ENCODE results near the gene WDR46.
A peak's percentile ranks its signal among the peaks of the same experiment; 100 is the strongest.

Gene WDR46

DNA sequence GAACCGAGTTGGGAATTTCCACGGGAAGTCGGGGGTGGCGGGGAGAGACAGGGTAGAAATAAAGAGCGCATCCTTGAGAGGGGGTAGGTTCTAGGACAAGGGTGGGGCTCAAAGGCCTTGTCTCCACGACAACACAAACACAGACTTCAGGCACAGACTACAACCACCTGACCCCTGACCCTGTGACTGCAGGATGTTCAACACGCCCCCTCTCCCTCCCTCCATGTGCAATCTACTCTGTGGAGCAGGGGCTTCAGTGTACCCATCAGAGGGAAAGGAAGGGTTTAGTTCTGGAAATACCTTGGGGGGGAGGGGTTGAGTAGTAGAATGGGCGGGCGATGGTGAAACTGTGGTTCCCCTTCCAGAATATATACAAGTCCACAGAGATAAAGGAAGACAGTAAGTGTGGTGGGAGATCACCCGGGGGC, 25.5 kb upstream of the WDR46 start:
- DNase-seq (ENCODE audit: low spot score): peak; percentile 79
- no peak for FAIRE-seq

DNA sequence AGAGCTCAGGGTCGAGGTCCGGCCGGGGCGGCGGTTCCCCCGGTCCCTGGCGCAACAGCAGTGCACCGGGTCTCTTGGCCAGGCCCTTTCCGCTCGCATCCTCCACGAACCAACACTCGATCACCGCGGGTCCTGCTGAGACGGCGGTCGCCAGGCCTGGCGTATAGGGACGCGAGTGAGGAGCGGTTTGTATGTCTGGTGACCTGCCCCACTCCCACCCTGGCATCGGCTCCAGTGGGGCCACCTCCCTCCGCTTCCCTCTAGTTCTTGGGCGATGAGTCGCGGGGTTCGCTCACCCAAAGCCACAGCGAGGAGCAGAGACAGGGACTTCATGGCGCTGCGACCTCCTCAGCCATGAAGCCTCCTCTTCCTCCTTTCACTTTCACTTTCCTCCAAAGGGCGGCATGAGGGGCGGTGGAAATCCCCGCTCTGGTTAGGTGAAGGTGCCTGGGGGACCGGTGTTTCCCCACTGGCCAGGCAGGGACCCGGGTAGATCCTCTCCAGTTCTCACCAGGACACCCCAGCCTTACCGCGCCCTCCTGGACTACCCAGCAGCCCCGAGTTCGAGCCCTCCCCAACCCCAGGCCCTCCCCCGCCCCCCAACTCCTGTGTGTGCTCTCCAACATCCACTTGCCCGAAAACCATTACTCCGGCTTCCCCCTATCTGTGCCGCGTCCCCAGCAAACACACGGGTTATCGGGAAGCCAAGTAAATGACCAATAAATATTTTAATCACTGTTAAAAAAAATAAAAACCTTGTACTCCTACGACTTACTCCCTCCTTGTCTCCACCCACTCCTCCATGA, 24.9 kb upstream of the WDR46 start, which contains the start of gene TAPBP:
Gene TAPBP, minus strand, starts transcription at position 370 of the 806 bp plus-strand sequence. Its CDS starts 37 bp downstream, at position 333.
- DNase-seq (ENCODE audit: low spot score): peak; percentile 59
- FAIRE-seq: no peak

DNA sequence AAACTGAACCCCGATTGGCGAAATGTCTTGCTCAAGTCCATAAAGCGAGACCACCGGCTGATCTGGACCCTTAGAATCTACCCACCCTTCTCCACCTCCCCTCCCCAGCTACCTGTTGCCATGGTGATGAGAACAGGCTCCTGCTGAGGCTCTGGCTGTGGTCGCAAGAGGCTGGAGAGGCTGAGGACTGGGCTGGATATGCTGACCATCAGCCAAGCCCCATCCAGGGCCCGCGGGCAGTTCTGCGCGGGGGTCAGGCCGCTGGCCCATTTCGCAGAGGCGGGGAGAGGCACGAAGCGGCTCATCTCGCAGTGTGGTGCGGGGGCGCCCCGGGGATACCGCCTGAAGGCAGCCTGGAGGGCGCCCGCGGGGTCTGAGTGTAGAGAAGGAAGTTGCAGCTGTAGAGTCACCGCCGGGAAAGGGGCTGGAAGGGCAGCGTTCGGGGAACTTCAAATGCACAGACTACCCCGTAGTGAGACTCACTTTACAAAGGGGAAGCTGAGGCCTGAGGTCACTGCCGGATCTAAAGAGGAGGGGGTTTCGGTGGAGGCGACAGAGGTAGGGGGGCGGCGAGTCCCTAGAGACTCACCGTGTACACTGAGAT, 24.2 kb upstream of the WDR46 start:
- FAIRE-seq: no peak
- DNase-seq (ENCODE audit: low spot score): no peak

DNA sequence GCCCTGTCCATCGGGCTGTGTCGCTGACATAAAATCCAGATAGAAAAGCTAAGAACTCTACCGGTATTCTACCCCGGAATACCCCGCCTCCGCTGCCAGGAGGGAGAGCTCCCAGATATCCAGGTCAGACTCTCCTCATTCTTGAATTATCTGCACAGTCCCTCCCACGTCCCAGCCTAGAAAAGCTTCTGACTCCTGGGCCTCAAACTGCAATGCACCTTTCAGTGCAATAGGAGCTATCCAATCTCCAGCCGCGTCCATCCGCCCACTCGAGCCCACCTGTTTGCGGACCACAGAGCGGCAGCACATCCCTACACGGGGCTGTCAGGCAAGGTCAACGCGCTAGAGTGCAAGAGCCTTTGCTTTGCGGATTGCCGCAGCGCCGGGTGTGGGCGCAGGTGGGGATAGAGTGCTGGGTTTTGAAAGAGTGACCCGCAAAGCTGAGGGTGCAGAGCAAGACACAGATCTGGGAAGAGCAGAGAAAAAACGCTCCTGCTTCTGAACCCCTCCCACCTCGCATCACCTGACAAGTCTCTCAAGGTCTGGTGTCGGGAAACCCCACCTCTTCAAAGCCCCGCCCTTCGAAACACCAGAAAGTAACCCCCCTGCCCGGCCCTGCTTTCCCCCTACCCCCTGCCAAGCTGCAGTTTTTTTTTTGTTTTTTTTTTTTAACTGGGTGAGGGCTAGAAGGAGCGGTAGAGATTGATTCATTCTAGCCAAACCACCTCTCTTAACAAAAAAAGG, 23.5 kb upstream of the WDR46 start:
- FAIRE-seq (no peak), DNase-seq (ENCODE audit: low spot score) (peak; percentile 43)

DNA sequence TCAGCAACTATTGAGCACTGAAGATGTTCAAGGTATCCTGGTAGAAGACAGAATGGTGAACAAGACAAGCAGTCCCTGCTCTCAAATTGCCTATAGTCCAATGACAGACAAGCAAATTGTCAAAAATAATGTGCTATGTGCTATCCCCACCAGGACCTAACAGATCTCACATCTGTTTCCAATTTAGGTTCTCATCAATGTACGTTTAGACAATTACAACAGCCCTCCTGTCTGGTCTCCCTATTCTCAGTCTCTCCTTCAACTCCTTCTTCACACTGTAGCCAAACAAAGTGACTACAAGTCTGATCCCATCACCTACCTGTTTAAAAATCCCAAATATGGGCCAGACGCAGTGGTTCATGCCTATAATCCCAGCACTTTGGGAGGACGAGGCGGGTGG, 17.3 kb upstream of the WDR46 start:
- DNase-seq (ENCODE audit: low spot score) (no peak), FAIRE-seq (no peak)

DNA sequence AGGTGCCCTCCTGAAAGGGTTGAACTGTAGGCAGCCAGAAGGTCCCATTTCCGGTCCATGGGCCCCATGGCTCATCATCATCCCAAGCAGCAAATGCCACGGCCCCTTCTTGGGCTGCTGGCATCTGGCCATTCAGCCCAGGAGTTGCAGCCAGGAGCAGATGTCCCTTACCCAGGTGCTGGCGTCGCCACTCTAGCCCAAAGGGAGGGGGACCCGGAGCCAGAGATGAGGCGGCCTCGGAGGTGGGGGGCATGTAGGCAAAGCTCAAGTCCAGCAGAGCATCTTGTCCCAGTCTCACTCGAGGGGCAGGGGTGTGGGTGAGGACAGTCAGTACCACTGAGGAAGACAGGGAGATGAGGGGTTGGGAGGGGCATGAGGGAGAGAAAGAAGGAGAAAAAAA, 16.0 kb upstream of the WDR46 start:
- FAIRE-seq (no peak), DNase-seq (ENCODE audit: low spot score) (no peak)

DNA sequence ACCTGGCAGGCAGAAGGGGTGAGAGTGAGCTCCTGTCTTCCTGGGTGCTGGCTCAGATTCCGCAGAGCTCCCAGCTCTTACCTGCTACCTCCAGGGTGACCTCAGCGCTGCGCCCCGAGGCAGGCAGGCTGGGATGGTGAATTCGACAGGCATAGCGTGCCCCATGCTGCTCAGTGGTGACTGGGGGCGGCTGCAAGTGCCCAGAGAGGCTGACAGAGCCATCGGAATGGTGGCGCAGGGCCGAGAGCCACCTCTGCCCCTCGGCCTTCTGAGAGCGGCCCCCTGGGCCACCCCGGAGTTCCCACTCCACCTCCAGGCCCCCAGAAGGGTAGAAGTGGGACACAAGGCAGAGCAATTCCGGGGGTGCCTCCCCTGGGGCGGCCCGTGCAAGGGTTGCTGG, 15.2 kb upstream of the WDR46 start:
- DNase-seq (ENCODE audit: low spot score) (no peak), FAIRE-seq (no peak)

DNA sequence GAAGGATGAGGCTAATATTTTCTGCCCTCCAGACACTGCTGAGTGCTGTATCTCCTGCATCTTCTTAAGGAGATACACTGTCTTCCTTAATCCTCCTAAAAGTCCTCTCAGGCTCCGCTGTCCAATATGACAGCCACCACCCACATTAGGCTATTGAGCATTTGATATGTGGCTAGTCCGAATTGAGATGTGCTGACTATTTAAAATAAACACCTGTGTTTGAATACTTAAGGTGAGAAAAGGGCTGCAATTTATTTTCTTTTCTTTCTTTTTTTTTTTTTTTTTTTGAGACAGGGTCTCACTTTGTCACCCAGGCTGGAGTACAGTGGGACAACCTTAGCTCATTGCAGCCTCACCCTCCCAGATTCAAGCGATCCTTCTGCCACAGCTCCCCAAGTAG, 12.8 kb upstream of the WDR46 start:
- no peak for FAIRE-seq
- DNase-seq (ENCODE audit: low spot score): no peak

DNA sequence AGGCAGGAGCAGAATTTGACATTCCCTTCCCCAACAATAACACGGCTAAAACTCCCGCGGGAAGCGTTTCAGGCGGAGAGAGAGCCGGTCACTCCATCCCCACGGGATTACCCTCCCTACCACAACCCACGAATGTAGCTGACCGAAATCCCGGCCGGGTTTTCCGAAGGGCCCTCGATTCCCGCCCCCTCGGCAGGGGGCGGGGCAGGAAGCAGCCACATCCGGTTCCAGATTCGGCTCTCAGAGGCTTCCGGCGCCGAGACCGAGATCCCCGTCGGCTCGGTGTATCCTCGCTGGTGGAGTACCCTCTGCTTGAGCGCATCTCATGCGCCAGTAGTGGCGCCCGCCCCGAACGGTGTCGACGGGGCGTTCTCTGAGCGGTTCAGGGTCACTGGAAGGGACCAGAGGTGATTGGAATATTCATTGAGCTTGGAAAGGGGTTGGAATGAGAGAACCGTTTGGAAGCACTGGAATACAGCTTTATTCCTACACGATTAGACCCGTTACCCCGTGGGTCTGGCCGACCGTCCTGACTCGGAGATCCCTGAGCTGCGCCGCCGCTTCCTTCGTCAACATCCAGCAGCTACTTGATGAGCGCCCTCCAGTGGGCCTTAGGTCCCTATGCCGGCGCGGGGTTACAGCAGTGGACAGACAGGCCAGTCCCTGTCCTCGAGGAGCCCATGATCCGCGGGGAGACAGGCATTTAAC, 10.4 kb upstream of the WDR46 start:
- peak; percentile 84 for DNase-seq (ENCODE audit: low spot score)
- FAIRE-seq: no peak

DNA sequence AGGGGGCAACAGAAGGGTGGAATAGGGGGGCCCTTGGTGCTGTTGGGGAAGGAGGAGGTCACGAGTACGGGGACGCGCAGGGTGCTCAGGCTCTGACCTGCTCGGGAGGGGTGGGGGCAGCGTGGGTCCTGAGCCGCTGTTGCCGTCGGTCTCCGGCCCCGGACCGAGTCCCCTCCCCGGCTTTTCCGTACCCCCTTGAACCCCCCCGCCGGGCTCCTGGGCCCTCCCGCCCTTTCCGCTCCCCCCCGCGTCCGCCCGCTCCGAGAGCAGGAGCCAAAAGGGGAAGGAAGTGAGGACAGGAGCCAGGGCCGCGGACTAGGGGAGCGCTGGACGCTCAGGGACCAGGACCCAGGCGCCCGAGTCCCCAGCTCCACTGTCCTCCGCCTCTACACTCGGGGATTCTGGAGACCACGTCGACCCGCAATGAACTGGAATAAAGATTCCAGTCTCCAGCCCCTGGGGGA, 9.8 kb upstream of the WDR46 start, which contains the start of gene RGL2:
Gene RGL2, minus strand, starts transcription at position 170 of the 464 bp plus-strand sequence. CDS start 332 bp downstream, outside the sequence.
- peak; percentile 14 for DNase-seq (ENCODE audit: low spot score)
- no peak for FAIRE-seq

DNA sequence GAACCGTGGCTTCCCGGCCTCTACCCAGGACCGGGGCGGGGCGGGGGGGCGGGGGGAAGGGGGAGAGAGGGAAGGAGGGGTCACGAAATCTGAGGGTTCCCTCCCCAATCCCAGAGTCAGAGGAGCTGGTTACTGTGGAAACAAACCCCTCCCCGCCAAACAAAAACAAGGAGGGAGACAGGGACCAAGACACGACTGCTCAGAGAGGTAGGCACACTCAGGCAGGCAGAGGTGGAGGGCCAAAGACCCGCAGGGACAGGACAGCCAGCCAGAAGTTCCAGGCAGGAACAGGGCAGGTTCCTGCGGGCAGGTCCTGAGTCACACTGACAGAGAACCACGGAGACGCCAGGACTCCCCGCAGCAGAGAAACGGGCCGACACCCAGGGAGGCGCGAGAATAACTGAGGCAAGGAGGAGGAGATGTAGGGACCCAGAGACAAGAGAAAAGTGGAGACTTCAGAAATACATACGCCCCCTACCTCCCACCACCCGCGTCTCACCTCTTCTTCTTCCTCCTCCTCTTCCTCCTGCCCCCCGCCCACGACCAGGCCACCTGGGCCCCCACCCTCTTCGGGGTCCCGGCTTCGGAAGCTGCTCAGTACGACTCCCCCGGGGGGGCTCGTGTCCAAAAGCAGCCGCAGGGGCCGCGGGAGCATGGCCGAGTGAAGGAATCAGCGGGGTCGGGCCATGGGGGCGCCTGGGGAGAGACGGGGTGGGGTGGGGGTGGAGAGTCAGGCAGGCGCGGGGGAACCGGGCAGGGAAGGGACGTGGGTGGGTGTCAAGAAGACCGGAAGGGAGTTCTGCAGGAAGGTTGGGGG, 9.1 kb upstream of the WDR46 start:
- FAIRE-seq (no peak), DNase-seq (ENCODE audit: low spot score) (peak; percentile 70)

DNA sequence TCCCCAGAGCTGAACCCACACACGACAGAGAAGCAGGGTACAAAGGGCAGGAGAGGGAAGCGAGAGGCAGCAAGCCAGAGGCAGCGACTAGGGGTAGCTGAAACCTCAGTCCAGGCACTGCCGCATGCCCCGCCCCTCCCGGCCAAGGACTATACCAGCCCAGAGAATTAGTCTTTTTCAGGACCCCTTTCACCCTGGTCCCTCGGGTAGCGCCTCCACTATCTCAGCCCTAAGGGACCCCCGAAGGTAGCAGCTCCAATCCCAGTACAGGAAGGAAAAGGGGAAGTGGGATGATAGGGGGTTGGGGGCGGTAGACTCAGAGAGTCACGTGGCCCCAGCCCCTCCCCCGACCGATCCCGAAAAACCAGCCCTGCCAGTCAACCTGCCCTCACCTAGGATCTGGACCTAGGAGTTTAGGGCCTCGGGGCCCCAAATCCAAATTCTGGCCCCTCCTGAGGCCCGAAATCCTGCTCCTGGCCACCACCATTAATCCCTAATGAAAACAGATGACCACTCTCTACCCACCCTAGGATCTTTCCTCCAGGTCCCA, 8.4 kb upstream of the WDR46 start:
- no peak for DNase-seq (ENCODE audit: low spot score)
- FAIRE-seq: no peak

DNA sequence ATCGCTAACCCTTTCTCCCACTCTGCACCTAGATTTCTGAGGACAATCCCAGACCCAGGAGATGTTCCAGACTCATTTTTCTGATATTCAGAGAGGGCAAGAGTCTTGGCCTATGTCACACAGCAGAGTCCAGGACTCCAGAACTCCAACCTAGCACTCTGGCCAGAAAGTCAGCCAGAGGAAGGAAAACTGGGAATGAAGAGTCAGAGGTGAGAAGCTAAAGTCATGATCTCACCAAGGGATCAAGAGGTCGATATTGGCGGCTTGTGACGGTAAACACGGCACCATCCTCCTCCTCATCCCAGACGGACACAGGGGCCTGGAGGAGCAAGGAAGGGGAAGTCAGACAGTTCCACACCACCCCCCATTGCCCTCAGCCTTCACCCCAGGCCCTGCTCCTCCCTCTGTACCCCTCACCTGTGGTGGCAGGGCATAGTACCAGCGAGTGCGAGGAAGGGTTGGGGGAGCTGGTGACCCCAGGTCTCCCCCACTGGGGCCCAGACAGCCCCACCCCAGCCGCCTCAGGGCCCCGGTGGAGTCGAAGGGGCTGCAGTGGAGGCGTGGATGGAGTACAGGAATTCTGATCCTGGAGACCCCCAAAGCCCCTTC, 7.9 kb upstream of the WDR46 start:
- FAIRE-seq (no peak), DNase-seq (ENCODE audit: low spot score) (no peak)

DNA sequence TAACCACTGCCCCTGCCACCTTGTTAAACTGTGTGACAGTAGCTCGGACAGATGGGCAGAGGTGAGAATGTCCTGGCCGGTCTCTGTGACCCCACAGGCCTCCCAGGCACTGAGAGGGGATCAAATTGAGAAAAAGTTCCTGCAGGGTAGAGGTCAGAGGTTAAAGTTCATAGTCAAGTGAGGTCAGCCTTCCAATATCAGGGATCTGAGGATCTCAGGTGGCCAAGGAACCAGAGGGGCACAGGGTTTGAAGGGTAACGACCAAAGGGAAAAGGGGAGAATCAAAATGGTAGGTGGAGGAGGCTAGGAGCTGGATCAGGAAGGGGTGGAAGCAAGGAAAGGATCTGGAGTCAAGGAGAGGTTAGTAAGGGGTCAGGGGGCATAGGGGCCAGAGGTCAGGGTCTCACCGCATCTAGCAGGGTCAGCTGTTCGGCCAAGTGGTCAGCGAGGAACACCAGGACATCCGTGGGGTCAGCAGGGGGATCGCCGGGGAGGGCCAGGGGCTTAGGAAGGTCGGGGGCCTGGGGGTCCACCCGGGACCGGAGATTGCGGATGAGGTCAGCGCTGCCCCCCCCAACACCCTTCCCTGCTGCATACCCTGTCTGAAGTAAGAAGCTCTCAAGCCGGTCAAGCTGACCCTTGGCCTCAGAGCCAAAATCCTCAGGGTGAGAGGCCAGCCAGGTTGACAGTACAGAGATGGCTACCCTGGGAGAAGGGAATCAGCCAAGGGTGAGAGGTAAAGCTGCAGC, 6.8 kb upstream of the WDR46 start:
- DNase-seq (ENCODE audit: low spot score) (no peak), FAIRE-seq (no peak)

DNA sequence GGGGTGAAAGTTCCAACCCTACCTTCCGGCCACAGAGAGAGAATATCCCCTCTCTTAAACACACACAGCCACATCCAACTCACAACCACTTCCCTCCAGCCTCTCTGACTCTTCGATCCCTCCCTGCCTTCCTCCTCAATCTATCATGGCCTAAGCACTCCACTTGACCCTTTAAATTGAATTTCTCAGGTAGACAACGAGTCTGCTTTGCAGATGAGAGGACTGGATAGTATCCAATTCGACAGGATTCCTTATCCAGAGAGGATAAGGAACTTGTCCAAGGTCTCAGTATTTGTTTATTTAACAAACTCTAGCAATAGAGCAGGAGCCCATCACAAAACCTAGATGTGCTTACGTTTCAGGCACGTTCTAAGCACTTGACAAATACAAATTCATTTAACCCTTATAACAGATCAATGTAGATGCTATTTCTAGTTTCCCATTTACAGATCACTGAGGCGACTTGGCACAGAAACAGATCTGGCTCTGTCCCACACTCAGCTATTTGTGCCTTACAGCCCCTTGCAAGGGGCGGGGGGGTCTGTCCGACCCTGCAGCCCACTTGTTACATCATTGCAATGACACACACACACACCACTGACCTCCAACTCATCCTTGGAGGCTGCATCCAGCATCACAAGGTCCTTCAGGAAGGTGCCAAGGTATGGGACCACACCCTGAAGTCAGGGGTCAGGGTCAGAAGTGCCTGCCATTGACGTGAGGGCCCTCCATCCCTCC, 5.2 kb upstream of the WDR46 start:
- no peak for DNase-seq (ENCODE audit: low spot score)

DNA sequence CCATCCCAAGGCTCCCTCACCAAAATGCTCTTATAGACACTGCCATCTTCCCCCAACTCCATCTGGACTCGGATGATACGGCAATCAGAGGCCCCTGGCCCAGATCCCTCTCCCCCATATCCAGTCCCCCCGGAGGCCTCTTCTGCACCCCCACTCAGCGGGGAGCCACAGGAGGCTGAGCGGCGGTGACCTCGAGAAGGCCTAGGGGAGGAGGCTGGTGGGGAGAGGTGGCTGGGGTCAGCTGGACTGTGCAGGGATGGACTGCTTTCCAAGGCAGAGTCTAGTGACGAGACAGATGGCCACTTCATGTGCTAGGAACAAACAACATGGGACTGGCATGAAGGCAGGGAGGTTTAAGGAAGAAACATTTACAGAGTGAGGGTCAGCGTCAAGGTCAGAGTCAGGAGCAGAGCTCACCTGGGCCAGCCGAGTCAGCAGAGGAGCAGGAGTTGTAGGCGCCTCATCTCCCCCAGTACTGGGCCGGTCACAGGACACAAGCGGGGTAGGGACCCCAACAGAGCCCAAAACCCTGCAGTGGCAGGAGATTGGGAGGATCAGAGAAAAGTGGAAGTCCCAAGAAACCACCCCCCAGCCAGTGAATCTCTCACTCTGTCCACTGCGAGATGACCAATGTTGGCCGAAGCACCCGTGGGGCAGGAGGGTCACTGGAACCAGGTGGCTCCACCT, 4.1 kb upstream of the WDR46 start:
- DNase-seq (ENCODE audit: low spot score) (no peak), FAIRE-seq (no peak)

More for the DNA sequence above, 5.2 kb upstream of the WDR46 start:
- FAIRE-seq: no peak

DNA sequence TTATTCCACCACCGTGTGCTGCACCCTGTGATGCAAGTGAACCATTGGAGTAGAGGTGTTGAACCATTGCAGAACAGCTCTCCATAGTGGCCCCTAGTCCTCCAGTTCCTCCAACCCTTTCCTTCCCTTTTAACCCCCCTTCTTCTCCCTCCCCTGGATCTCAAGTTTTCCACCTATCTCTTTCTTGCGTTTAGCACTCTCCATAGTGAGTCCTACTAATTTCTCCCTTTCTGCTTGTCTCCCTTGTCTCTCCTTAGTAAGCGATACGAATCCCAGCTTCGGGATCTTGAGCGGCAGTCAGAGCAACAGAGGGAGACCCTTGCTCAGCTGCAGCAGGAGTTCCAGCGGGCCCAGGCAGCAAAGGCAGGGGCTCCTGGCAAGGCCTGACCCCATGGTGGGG, 1.4 kb upstream of the WDR46 start:
- FAIRE-seq (no peak), DNase-seq (ENCODE audit: low spot score) (no peak)
